Ectodermal cell (in vitro differentiated cells): ENCODE data around the gene RAD51B.

ENCODE experiments used
- H3K27ac ChIP-seq: 2 replicates; pipeline ENCODE4 v1.7.0; 2013; ENCODE audit warnings: mild to moderate bottlenecking, low read depth, low read length; ENCODE audit not compliant: insufficient read depth, poor library complexity, severe bottlenecking
- H3K27me3 ChIP-seq: 2 replicates; pipeline ENCODE4 v1.7.0; 2013; ENCODE audit warnings: mild to moderate bottlenecking, low read length; ENCODE audit not compliant: insufficient read depth, control insufficient read depth, poor library complexity, severe bottlenecking
- H3K36me3 ChIP-seq: one replicate; pipeline ENCODE4 v1.7.0; 2013; ENCODE audit warnings: low read length; ENCODE audit not compliant: control insufficient read depth, insufficient read depth
- H3K4me1 ChIP-seq: one replicate; pipeline ENCODE4 v1.7.0; 2013; ENCODE audit warnings: low read length; ENCODE audit not compliant: control insufficient read depth, insufficient read depth
- H3K4me3 ChIP-seq: 2 replicates; pipeline ENCODE4 v1.7.0; 2013; ENCODE audit warnings: low read depth, low read length, control low read depth; ENCODE audit not compliant: insufficient read depth
- H3K9me3 ChIP-seq: 2 replicates; pipeline ENCODE4 v1.7.0; 2013; ENCODE audit warnings: mild to moderate bottlenecking, low read length, moderate library complexity; ENCODE audit not compliant: control insufficient read depth
- WGBS, 2 experiments: methylation state at CpG; one replicate each; pipeline ENCODE4 v1.1.7; 2013; ENCODE audit warnings: missing lambda C conversion rate in 2 of 2; 5-methylcytosine and 5-hydroxymethylcytosine counted together

RAD51B gene

GRCh38 chr14:68261092-68261842 lies 441.7 kb downstream of the RAD51B start:
- H3K9me3 ChIP-seq, result no peaks in the 10 kb centered on the region
- H3K27me3 ChIP-seq, result no peaks in the 10 kb centered on the region
- peaks cover 49% of the 10 kb centered on the region for H3K4me1 ChIP-seq
- H3K36me3 ChIP-seq, result no peaks in the 10 kb centered on the region
- no peak overlapping the region for H3K4me3 ChIP-seq
- WGBS, 2 experiments, result 3 to 8% methylated on average over 7 to 8 of the region's 10 CpGs
- H3K27ac ChIP-seq, result peak overlapping the region; percentile 75

- Histone ChIP-seq H3K27ac (no peak overlapping the region), H3K4me1 (peaks cover 49% of the 10 kb centered on the region), H3K9me3 (no peaks in the 10 kb centered on the region), H3K4me3 (no peak overlapping the region), H3K27me3 (no peaks in the 10 kb centered on the region), H3K36me3 (no peaks in the 10 kb centered on the region)
- WGBS, 2 experiments, result 79 to 81% methylated on average over 3 of the region's 3 CpGs
These were observed 443.0 kb downstream of the RAD51B start for GRCh38 chr14:68262567-68262966.

GRCh38 chr14:68263563-68264259 lies 444.1 kb downstream of the RAD51B start:
- Histone ChIP-seq H3K27ac (no peak overlapping the region), H3K4me1 (peaks cover 49% of the 10 kb centered on the region), H3K9me3 (no peaks in the 10 kb centered on the region), H3K4me3 (no peak overlapping the region), H3K27me3 (no peaks in the 10 kb centered on the region), H3K36me3 (no peaks in the 10 kb centered on the region)
- WGBS, 2 experiments, result 70 to 76% methylated on average over 3 of the region's 3 CpGs

GRCh38 chr14:68264260-68264569 lies 444.6 kb downstream of the RAD51B start:
- no peaks in the 10 kb centered on the region for H3K36me3 ChIP-seq
- no peaks in the 10 kb centered on the region for H3K27me3 ChIP-seq
- no peaks in the 10 kb centered on the region for H3K9me3 ChIP-seq
- H3K4me1 ChIP-seq, result peaks cover 49% of the 10 kb centered on the region
- H3K27ac ChIP-seq, result no peak overlapping the region
- H3K4me3 ChIP-seq, result no peak overlapping the region
- 91 to 94% methylated on average over 2 of the region's 2 CpGs for WGBS, 2 experiments

GRCh38 chr14:68266998-68267397 lies 447.4 kb downstream of the RAD51B start:
- Histone ChIP-seq H3K4me1 (peaks cover 24% of the 10 kb centered on the region), H3K27me3 (no peaks in the 10 kb centered on the region), H3K27ac (no peak overlapping the region), H3K4me3 (no peak overlapping the region), H3K36me3 (no peaks in the 10 kb centered on the region), H3K9me3 (no peaks in the 10 kb centered on the region)
- 93 to 97% methylated on average over 5 to 6 of the region's 7 CpGs for WGBS, 2 experiments

GRCh38 chr14:68268197-68268596 lies 448.6 kb downstream of the RAD51B start:
- Histone ChIP-seq H3K4me1 (peaks cover 12% of the 10 kb centered on the region), H3K4me3 (no peak overlapping the region), H3K27ac (no peak overlapping the region), H3K9me3 (no peaks in the 10 kb centered on the region), H3K36me3 (no peaks in the 10 kb centered on the region), H3K27me3 (no peaks in the 10 kb centered on the region)
- 100% methylated on average over 1 of the region's 2 CpGs; no CpG with 5 or more reads in 1 of the 2 experiments for WGBS, 2 experiments

- H3K9me3 ChIP-seq, result no peaks in the 10 kb centered on the region
- no peak overlapping the region for H3K4me3 ChIP-seq
- H3K36me3 ChIP-seq, result no peaks in the 10 kb centered on the region
- H3K27ac ChIP-seq, result no peak overlapping the region
- H3K27me3 ChIP-seq, result no peaks in the 10 kb centered on the region
- WGBS, 2 experiments, result 91 to 95% methylated on average over 1 of the region's 1 CpG
- peaks cover 9% of the 10 kb centered on the region for H3K4me1 ChIP-seq
These were observed 449.1 kb downstream of the RAD51B start for GRCh38 chr14:68268719-68269118.

GRCh38 chr14:68269136-68269927 lies 449.8 kb downstream of the RAD51B start:
- Histone ChIP-seq H3K9me3 (no peaks in the 10 kb centered on the region), H3K4me3 (no peak overlapping the region), H3K36me3 (no peaks in the 10 kb centered on the region), H3K27me3 (no peaks in the 10 kb centered on the region), H3K27ac (no peak overlapping the region), H3K4me1 (peaks cover 3% of the 10 kb centered on the region)
- WGBS, 2 experiments, result 80 to 84% methylated on average over 7 to 8 of the region's 8 CpGs

- Histone ChIP-seq H3K27me3 (no peaks in the 10 kb centered on the region), H3K4me3 (no peak overlapping the region), H3K4me1 (no peaks in the 10 kb centered on the region), H3K27ac (no peak overlapping the region), H3K9me3 (no peaks in the 10 kb centered on the region), H3K36me3 (no peaks in the 10 kb centered on the region)
- WGBS, 2 experiments, result 97 to 99% methylated on average over 1 to 2 of the region's 2 CpGs
These were observed 450.8 kb downstream of the RAD51B start for GRCh38 chr14:68270342-68270741.

GRCh38 chr14:68271913-68272391 lies 452.4 kb downstream of the RAD51B start:
- Histone ChIP-seq H3K36me3 (no peaks in the 10 kb centered on the region), H3K27ac (no peak overlapping the region), H3K27me3 (no peaks in the 10 kb centered on the region), H3K4me1 (no peaks in the 10 kb centered on the region), H3K4me3 (no peak overlapping the region), H3K9me3 (no peaks in the 10 kb centered on the region)
- 93 to 95% methylated on average over 5 of the region's 5 CpGs for WGBS, 2 experiments
